SU-DHL-6 (cell line): ENCODE results near the gene RSU1.

Experiments used
- CTCF ChIP-seq: fragments of 200-600 bp; sonication (generic); IDR thresholded peaks from one replicate; pipeline ENCODE4 v1.5.1; 2017; ENCODE audit warnings: antibody characterized with exemption, mild to moderate bottlenecking, low read length, moderate library complexity; ENCODE audit not compliant: insufficient read depth, poor library complexity, severe bottlenecking
- EZH2phosphoT487 ChIP-seq: fragments of 200-600 bp; sonication (generic), shearing (Covaris generic); conservative IDR thresholded peaks from 2 replicates; pipeline ENCODE4 v1.6.1; 2018; ENCODE audit warnings: mild to moderate bottlenecking, antibody characterized with exemption, low read length, moderate library complexity, mixed read lengths

GRCh38 chr10:16856092-16856491 is 38.9 kb upstream of the RSU1 start:
- TF ChIP-seq CTCF (no peak), EZH2phosphoT487 (no peak)
